Esophagus muscularis mucosa (tissue), 3 donors: ENCODE results near the gene HTT.

Experiments used
- CTCF ChIP-seq, 3 experiments: fragments of 200-600 bp in 2 of 3; fragments of 450-650 bp in 1 of 3; sonication (generic) in 2 of 3; IDR thresholded peaks; one replicate each; pipeline ENCODE4 v1.5.1; 2017 to 2019; ENCODE audit warnings: antibody characterized with exemption in 3 of 3, mild to moderate bottlenecking in 2 of 3, moderate library complexity in 1 of 3
- POLR2AphosphoS5 ChIP-seq, 2 donors: sonication (generic); formaldehyde crosslinking; IDR thresholded peaks; one replicate each; pipeline ENCODE4 v1.6.1; 2017; ENCODE audit warnings: antibody characterized with exemption in 2 of 2

GRCh38 chr4:3237712-3238560 is 163.5 kb downstream of the HTT start:
- TF ChIP-seq CTCF (IDR thresholded peaks at IDR 0.05), result no peak
- no peak for TF ChIP-seq POLR2AphosphoS5 (IDR thresholded peaks at IDR 0.05)
